SK-N-MC (cell line): ENCODE data around the gene MYPN.

ENCODE experiments used
- EZH2 ChIP-seq: fragments of 200-600 bp; sonication (generic); IDR thresholded peaks from one replicate; pipeline ENCODE4 v1.6.1; 2017; ENCODE audit warnings: antibody characterized with exemption
- POLR2AphosphoS5 ChIP-seq: IDR thresholded peaks from 2 replicates; pipeline ENCODE4 v1.6.1; 2012; ENCODE audit warnings: mild to moderate bottlenecking, low read depth, low read length, borderline replicate concordance

DNA sequence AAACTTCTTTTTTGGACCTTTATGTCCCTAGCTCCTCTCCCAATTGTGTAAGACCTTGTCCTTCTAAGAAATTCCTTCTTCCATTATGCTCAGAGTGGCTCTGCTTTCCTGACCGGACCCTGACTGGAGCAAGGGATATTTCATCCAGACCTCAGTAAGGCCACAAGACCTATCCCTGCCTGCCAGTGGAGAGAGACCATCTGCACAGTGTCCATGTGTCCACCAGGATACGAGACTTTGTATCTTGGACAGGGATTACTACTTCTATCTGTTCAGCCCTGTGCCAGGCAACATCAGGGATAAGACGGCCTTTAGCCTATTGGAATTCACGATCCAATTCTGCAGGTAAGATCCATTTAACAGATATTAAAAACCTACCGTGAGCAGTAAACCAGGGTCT, 129.8 kb downstream of the MYPN start:
- TF ChIP-seq EZH2, result no peak
- TF ChIP-seq POLR2AphosphoS5, result no peak
